NB4 (cell line): ENCODE results near the gene PARD3.

Experiments
- CTCF ChIP-seq: IDR thresholded peaks from one replicate; pipeline ENCODE4 v1.5.1; 2012; ENCODE audit warnings: low read depth, low read length
- MAX ChIP-seq: IDR thresholded peaks from 2 replicates; pipeline ENCODE4 v1.6.1; 2011; ENCODE audit warnings: low read depth, low read length

GRCh38 chr10:34549953-34550352, 265.1 kb downstream of the PARD3 start:
- TF ChIP-seq CTCF (no peak), MAX (no peak)
